OCI-LY3 (cell line): ENCODE results near the gene LRRC8C.

Experiments used
- CTCF ChIP-seq: fragments of 200-600, 300-600 bp; sonication (generic); IDR thresholded peaks from 2 replicates; pipeline ENCODE4 v1.5.1; 2014; ENCODE audit warnings: antibody characterized with exemption, low read length, low read depth
- EZH2phosphoT487 ChIP-seq: fragments of 200-600 bp; shearing (Covaris generic); IDR thresholded peaks from 2 replicates; pipeline ENCODE4 v1.6.1; 2018; ENCODE audit warnings: antibody characterized with exemption, mixed run types, low read depth

- TF ChIP-seq CTCF (no peak), EZH2phosphoT487 (no peak)
Observed at GRCh38 chr1:89703469-89703868, 70.5 kb downstream of the LRRC8C start.
